HepG2 (cell line): ENCODE results near the gene SLC25A36. TPM values are rescaled to one million over a fixed set of nuclear protein-coding genes. Genes with fewer than 3 reads are reported as not detected.

ENCODE experiments used
- HDAC6 ChIP-seq: fragments of 200-600 bp; sonication (generic); IDR thresholded peaks from 2 replicates; pipeline ENCODE4 v1.7.0; 2017; ENCODE audit warnings: mild to moderate bottlenecking, antibody characterized with exemption, low read length, low read depth
- KMT2B ChIP-seq: IDR thresholded peaks from 2 replicates; pipeline ENCODE4 v1.6.1; 2016; ENCODE audit warnings: missing genetic modification reagents, missing compliant biosample characterization
- MAZ ChIP-seq, 2 experiments: sonication (generic) in 1 of 2; formaldehyde crosslinking in 1 of 2; IDR thresholded peaks; 2 replicates each; pipeline versions ENCODE4 v1.5.0 to v1.6.1; 2012 to 2020; ENCODE audit warnings: low read depth in 2 of 2, mild to moderate bottlenecking in 2 of 2, borderline replicate concordance in 1 of 2, improper control_type of control experiment in 1 of 2, low read length in 1 of 2, missing genetic modification reagents in 1 of 2, moderate library complexity in 1 of 2
- RARA ChIP-seq: IDR thresholded peaks from 2 replicates; pipeline ENCODE4 v1.6.1; 2016; ENCODE audit warnings: missing genetic modification reagents, missing compliant biosample characterization
- RFXAP ChIP-seq: sonication (generic); formaldehyde crosslinking; IDR thresholded peaks from 2 replicates; pipeline ENCODE4 v1.4.0; 2020; ENCODE audit warnings: missing genetic modification reagents, borderline replicate concordance
- RNF2 ChIP-seq: fragments of 450-650 bp; conservative IDR thresholded peaks from 2 replicates; pipeline ENCODE4 v1.6.1; 2016; ENCODE audit warnings: low read depth
- ZNF30 ChIP-seq: sonication (generic); formaldehyde crosslinking; IDR thresholded peaks from 2 replicates; pipeline ENCODE4 v1.5.0; 2020; ENCODE audit warnings: mild to moderate bottlenecking, missing genetic modification reagents
- ZNF383 ChIP-seq: sonication (generic); formaldehyde crosslinking; IDR thresholded peaks from 2 replicates; pipeline ENCODE4 v1.4.0; 2020; ENCODE audit warnings: missing genetic modification reagents, mild to moderate bottlenecking, borderline replicate concordance
- ZNF572 ChIP-seq: sonication (generic); formaldehyde crosslinking; IDR thresholded peaks from 2 replicates; pipeline ENCODE4 v1.5.1; 2020; ENCODE audit warnings: mild to moderate bottlenecking, missing genetic modification reagents
- ZNF652 ChIP-seq: IDR thresholded peaks from 2 replicates; pipeline ENCODE4 v1.6.1; 2016; ENCODE audit warnings: low read depth, borderline replicate concordance
- ZNF776 ChIP-seq: sonication (generic); formaldehyde crosslinking; IDR thresholded peaks from 2 replicates; pipeline ENCODE4 v1.4.0; 2020; ENCODE audit warnings: mild to moderate bottlenecking, missing genetic modification reagents
- polyA plus RNA-seq, 8 experiments: library from polyadenylated mRNA; depleted of rRNA in 3 of 8; stranded (reverse) in 7 of 8; unstranded in 1 of 8; fragments of >200 nt; fragmentation: Illumina TruSeq in 4 of 8; extraction: Trizol in 4 of 8; gene quantifications; 2 replicates each; pipeline versions ENCODE4 v1.2.1 to v1.2.3, GENCODE V29; 2011 to 2016; ENCODE audit warnings: low read depth in 4 of 8, missing spikeins in 1 of 8, mixed read lengths in 1 of 8; ENCODE audit not compliant: insufficient read depth in 1 of 8
- total RNA-seq, 5 experiments: library from RNA; depleted of rRNA; stranded (reverse); fragments of >200 nt; fragmentation: Illumina TruSeq; extraction: Trizol; gene quantifications; 2 replicates each; pipeline ENCODE4 v1.2.3, GENCODE V29; 2016; ENCODE audit warnings: low read depth in 1 of 5
- TF ChIP-seq, protein P1 (sequence below): IDR thresholded peaks from 2 replicates; pipeline ENCODE4 v1.6.1; 2016; ENCODE audit warnings: missing compliant biosample characterization, missing genetic modification reagents, borderline replicate concordance
- TF ChIP-seq, protein P2 (sequence below): sonication (generic); formaldehyde crosslinking; IDR thresholded peaks from 2 replicates; pipeline ENCODE4 v1.8.1; 2023; ENCODE audit warnings: mild to moderate bottlenecking, missing genetic modification reagents
- TF ChIP-seq, protein P3 (sequence below): sonication (generic); formaldehyde crosslinking; IDR thresholded peaks from 2 replicates; pipeline ENCODE4 v1.4.0; 2020; ENCODE audit warnings: missing genetic modification reagents, borderline replicate concordance
- TF ChIP-seq, protein P4 (sequence below): IDR thresholded peaks from 2 replicates; pipeline ENCODE4 v1.6.1; 2016
- TF ChIP-seq, protein P5 (sequence below): sonication (generic); formaldehyde crosslinking; IDR thresholded peaks from 2 replicates; pipeline ENCODE4 v1.5.0; 2020; ENCODE audit warnings: mild to moderate bottlenecking, missing genetic modification reagents
- TF ChIP-seq, protein P6 (sequence below): IDR thresholded peaks from 2 replicates; pipeline ENCODE4 v1.6.1; 2016; ENCODE audit warnings: control low read depth

The SLC25A36 gene
- total and polyA plus RNA-seq, 2 of the 13 experiments (the other 11 are each of a cell fraction or from before 2014, with no cell fraction given), result 30.6 to 85.6 TPM

DNA sequence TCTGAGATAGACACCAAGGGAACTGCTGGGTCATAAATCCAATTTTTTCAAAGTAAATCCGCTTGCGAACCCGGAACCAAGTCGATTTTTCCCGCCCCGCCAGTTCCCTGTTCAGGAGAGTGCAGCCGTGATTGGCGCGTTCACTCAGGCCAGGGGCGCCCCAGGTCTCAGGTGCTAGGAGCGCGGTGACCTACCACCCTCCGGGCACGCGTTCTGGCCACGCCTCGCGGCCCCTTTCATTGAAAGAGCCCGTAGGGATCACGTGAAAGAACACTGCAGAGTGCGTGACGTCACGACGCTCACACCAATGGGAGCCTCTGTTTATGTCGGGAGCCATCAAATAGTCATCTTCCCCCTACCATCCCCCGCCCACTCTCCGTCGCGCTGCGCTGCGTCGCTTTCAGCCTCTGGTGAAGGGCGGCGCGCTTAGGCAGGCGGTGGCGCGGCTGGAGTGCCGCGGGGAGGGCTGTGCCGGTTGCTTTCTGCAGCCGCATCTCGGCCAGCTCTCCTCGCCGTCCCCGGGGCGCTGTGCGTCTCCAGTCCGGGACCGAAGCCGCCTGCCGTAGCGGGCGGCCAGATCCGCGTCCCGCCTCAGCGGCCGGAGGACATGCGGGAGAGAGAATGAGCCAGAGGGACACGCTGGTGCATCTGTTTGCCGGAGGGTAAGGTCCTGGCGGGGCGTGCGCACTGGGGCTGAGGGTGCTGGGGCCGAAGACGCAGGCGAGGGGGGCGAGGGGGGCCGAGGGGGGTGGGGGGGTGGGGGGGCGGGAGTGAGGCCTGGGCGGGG, at the start of gene SLC25A36 (continued):
- TF ChIP-seq RARA (CRISPR knock-in tag), result peak; percentile 87
- TF ChIP-seq, protein P1, sequence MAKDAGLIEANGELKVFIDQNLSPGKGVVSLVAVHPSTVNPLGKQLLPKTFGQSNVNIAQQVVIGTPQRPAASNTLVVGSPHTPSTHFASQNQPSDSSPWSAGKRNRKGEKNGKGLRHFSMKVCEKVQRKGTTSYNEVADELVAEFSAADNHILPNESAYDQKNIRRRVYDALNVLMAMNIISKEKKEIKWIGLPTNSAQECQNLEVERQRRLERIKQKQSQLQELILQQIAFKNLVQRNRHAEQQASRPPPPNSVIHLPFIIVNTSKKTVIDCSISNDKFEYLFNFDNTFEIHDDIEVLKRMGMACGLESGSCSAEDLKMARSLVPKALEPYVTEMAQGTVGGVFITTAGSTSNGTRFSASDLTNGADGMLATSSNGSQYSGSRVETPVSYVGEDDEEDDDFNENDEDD (CRISPR knock-in tag), result peak; percentile 95
- TF ChIP-seq, protein P2, sequence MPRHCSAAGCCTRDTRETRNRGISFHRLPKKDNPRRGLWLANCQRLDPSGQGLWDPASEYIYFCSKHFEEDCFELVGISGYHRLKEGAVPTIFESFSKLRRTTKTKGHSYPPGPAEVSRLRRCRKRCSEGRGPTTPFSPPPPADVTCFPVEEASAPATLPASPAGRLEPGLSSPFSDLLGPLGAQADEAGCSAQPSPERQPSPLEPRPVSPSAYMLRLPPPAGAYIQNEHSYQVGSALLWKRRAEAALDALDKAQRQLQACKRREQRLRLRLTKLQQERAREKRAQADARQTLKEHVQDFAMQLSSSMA (CRISPR knock-in tag), result peak; percentile 97
- TF ChIP-seq, protein P3, sequence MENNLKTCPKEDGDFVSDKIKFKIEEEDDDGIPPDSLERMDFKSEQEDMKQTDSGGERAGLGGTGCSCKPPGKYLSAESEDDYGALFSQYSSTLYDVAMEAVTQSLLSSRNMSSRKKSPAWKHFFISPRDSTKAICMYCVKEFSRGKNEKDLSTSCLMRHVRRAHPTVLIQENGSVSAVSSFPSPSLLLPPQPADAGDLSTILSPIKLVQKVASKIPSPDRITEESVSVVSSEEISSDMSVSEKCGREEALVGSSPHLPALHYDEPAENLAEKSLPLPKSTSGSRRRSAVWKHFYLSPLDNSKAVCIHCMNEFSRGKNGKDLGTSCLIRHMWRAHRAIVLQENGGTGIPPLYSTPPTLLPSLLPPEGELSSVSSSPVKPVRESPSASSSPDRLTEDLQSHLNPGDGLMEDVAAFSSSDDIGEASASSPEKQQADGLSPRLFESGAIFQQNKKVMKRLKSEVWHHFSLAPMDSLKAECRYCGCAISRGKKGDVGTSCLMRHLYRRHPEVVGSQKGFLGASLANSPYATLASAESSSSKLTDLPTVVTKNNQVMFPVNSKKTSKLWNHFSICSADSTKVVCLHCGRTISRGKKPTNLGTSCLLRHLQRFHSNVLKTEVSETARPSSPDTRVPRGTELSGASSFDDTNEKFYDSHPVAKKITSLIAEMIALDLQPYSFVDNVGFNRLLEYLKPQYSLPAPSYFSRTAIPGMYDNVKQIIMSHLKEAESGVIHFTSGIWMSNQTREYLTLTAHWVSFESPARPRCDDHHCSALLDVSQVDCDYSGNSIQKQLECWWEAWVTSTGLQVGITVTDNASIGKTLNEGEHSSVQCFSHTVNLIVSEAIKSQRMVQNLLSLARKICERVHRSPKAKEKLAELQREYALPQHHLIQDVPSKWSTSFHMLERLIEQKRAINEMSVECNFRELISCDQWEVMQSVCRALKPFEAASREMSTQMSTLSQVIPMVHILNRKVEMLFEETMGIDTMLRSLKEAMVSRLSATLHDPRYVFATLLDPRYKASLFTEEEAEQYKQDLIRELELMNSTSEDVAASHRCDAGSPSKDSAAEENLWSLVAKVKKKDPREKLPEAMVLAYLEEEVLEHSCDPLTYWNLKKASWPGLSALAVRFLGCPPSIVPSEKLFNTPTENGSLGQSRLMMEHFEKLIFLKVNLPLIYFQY (CRISPR knock-in tag), result peak; percentile 69; the same call in 1 of the 2 replicates
- TF ChIP-seq KMT2B (CRISPR knock-in tag), result peak; percentile 93
- TF ChIP-seq, protein P4, sequence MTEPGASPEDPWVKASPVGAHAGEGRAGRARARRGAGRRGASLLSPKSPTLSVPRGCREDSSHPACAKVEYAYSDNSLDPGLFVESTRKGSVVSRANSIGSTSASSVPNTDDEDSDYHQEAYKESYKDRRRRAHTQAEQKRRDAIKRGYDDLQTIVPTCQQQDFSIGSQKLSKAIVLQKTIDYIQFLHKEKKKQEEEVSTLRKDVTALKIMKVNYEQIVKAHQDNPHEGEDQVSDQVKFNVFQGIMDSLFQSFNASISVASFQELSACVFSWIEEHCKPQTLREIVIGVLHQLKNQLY (CRISPR knock-in tag), result peak; percentile 99
- TF ChIP-seq RFXAP, result peak; percentile 95
- TF ChIP-seq ZNF572 (CRISPR knock-in tag), result no peak
- TF ChIP-seq ZNF776 (CRISPR knock-in tag), result peak; percentile 53; the same call in 1 of the 2 replicates
- TF ChIP-seq, protein P5, sequence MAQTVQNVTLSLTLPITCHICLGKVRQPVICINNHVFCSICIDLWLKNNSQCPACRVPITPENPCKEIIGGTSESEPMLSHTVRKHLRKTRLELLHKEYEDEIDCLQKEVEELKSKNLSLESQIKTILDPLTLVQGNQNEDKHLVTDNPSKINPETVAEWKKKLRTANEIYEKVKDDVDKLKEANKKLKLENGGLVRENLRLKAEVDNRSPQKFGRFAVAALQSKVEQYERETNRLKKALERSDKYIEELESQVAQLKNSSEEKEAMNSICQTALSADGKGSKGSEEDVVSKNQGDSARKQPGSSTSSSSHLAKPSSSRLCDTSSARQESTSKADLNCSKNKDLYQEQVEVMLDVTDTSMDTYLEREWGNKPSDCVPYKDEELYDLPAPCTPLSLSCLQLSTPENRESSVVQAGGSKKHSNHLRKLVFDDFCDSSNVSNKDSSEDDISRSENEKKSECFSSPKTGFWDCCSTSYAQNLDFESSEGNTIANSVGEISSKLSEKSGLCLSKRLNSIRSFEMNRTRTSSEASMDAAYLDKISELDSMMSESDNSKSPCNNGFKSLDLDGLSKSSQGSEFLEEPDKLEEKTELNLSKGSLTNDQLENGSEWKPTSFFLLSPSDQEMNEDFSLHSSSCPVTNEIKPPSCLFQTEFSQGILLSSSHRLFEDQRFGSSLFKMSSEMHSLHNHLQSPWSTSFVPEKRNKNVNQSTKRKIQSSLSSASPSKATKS, result peak; percentile 93; the same call in 1 of the 2 replicates
- peak; percentile 94; the same call in 1 of the 2 replicates for TF ChIP-seq ZNF30 (CRISPR knock-in tag)
- no peak for TF ChIP-seq ZNF652 (CRISPR knock-in tag)
- no peak for TF ChIP-seq HDAC6
- TF ChIP-seq ZNF383 (CRISPR knock-in tag), result no peak
- peak; percentile 98 for TF ChIP-seq RNF2
- peak; percentile 83 for TF ChIP-seq MAZ (IDR thresholded peaks at IDR 0.05; ENCODE audit: borderline replicate concordance, low read depth, low read length)
- TF ChIP-seq MAZ (CRISPR knock-in tag; IDR thresholded peaks at IDR 0.05; ENCODE audit: low read depth), result peak; percentile 74
- TF ChIP-seq, protein P6, sequence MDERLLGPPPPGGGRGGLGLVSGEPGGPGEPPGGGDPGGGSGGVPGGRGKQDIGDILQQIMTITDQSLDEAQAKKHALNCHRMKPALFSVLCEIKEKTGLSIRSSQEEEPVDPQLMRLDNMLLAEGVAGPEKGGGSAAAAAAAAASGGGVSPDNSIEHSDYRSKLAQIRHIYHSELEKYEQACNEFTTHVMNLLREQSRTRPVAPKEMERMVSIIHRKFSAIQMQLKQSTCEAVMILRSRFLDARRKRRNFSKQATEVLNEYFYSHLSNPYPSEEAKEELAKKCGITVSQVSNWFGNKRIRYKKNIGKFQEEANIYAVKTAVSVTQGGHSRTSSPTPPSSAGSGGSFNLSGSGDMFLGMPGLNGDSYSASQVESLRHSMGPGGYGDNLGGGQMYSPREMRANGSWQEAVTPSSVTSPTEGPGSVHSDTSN (CRISPR knock-in tag), result no peak
